HepG2 (cell line): ENCODE results near the gene ALDH16A1. TPM values are rescaled to one million over a fixed set of nuclear protein-coding genes. Genes with fewer than 3 reads are reported as not detected.

Experiments used
- ATF5 ChIP-seq: sonication (generic); formaldehyde crosslinking; IDR thresholded peaks from 2 replicates; pipeline ENCODE4 v1.4.0; 2020; ENCODE audit warnings: mild to moderate bottlenecking, low read depth, missing genetic modification reagents
- ELF4 ChIP-seq: sonication (generic); formaldehyde crosslinking; IDR thresholded peaks from 2 replicates; pipeline ENCODE4 v1.5.0; 2020; ENCODE audit warnings: missing genetic modification reagents, mild to moderate bottlenecking, moderate library complexity, borderline replicate concordance
- FOXC1 ChIP-seq: sonication (generic); formaldehyde crosslinking; IDR thresholded peaks from 2 replicates; pipeline ENCODE4 v1.8.0; 2022; ENCODE audit warnings: mild to moderate bottlenecking, missing genetic modification reagents, borderline replicate concordance
- HIVEP1 ChIP-seq: sonication (generic); formaldehyde crosslinking; IDR thresholded peaks from 2 replicates; pipeline ENCODE4 v1.4.0; 2020; ENCODE audit warnings: mild to moderate bottlenecking, missing genetic modification reagents
- KDM2A ChIP-seq: sonication (generic); formaldehyde crosslinking; IDR thresholded peaks from 2 replicates; pipeline ENCODE4 v1.4.0; 2020; ENCODE audit warnings: low read depth, missing genetic modification reagents, borderline replicate concordance
- MIER2 ChIP-seq: IDR thresholded peaks from 2 replicates; pipeline ENCODE4 v1.6.1; 2016; ENCODE audit warnings: missing biosample characterization, missing genetic modification reagents
- PRDM10 ChIP-seq: sonication (generic); formaldehyde crosslinking; IDR thresholded peaks from 2 replicates; pipeline ENCODE4 v1.4.0; 2020; ENCODE audit warnings: low read depth, missing genetic modification reagents
- USF2 ChIP-seq, 2 experiments: sonication (generic) in 1 of 2; formaldehyde crosslinking in 1 of 2; IDR thresholded peaks; 2 replicates each; pipeline versions ENCODE4 v1.5.1 to v1.6.1; 2011 to 2020; ENCODE audit warnings: borderline replicate concordance in 1 of 2, low read depth in 1 of 2, low read length in 1 of 2, mild to moderate bottlenecking in 1 of 2, missing genetic modification reagents in 1 of 2, moderate library complexity in 1 of 2
- ZBTB25 ChIP-seq: IDR thresholded peaks from 2 replicates; pipeline ENCODE4 v1.6.1; 2018; ENCODE audit warnings: missing genetic modification reagents
- ZBTB49 ChIP-seq: sonication (generic); formaldehyde crosslinking; IDR thresholded peaks from 2 replicates; pipeline ENCODE4 v1.4.0; 2020; ENCODE audit warnings: missing genetic modification reagents, borderline replicate concordance
- ZMYM3 ChIP-seq: sonication (generic); formaldehyde crosslinking; IDR thresholded peaks from 2 replicates; pipeline ENCODE4 v1.5.1; 2020; ENCODE audit warnings: mild to moderate bottlenecking, missing genetic modification reagents
- ZNF841 ChIP-seq: sonication (generic); formaldehyde crosslinking; IDR thresholded peaks from 2 replicates; pipeline ENCODE4 v1.8.1; 2023; ENCODE audit warnings: missing genetic modification reagents, borderline replicate concordance
- polyA plus RNA-seq, 8 experiments: library from polyadenylated mRNA; depleted of rRNA in 3 of 8; stranded (reverse) in 7 of 8; unstranded in 1 of 8; fragments of >200 nt; fragmentation: Illumina TruSeq in 4 of 8; extraction: Trizol in 4 of 8; gene quantifications; 2 replicates each; pipeline versions ENCODE4 v1.2.1 to v1.2.3, GENCODE V29; 2011 to 2016; ENCODE audit warnings: low read depth in 4 of 8, missing spikeins in 1 of 8, mixed read lengths in 1 of 8; ENCODE audit not compliant: insufficient read depth in 1 of 8
- total RNA-seq, 5 experiments: library from RNA; depleted of rRNA; stranded (reverse); fragments of >200 nt; fragmentation: Illumina TruSeq; extraction: Trizol; gene quantifications; 2 replicates each; pipeline ENCODE4 v1.2.3, GENCODE V29; 2016; ENCODE audit warnings: low read depth in 1 of 5

Gene ALDH16A1
- total and polyA plus RNA-seq, 2 of the 13 experiments (the other 11 are each of a cell fraction or from before 2014, with no cell fraction given): 8.4 to 34.9 TPM

GRCh38 chr19:49451430-49452181 lies 1.4 kb upstream of the ALDH16A1 start, which contains the start of gene PIH1D1 (continued):
- TF ChIP-seq ZBTB25: peak; percentile 60; the same call in 1 of the 2 replicates
- TF ChIP-seq PRDM10 (CRISPR knock-in tag): peak; percentile 48; the same call in 1 of the 2 replicates
- TF ChIP-seq ZMYM3: peak; percentile 60; the same call in 1 of the 2 replicates
- no peak for TF ChIP-seq FOXC1 (CRISPR knock-in tag)
- TF ChIP-seq ATF5 (CRISPR knock-in tag): no peak
- no peak for TF ChIP-seq ZBTB49 (CRISPR knock-in tag)
- peak; percentile 62; the same call in 1 of the 2 replicates for TF ChIP-seq ELF4 (CRISPR knock-in tag)
- TF ChIP-seq ZNF841 (CRISPR knock-in tag): no peak
- no peak for TF ChIP-seq MIER2 (CRISPR knock-in tag)
- peak; percentile 74; the same call in 1 of the 2 replicates for TF ChIP-seq KDM2A (CRISPR knock-in tag)
- TF ChIP-seq HIVEP1 (CRISPR knock-in tag): peak; percentile 53; the same call in 1 of the 2 replicates
- no peak for TF ChIP-seq USF2 (IDR thresholded peaks at IDR 0.05; ENCODE audit: low read depth, low read length)
- no peak for TF ChIP-seq USF2 (CRISPR knock-in tag; IDR thresholded peaks at IDR 0.05; ENCODE audit: borderline replicate concordance)
